OCI-LY7 (cell line): ENCODE data around the gene SPECC1. TPM values are rescaled to one million over a fixed set of nuclear protein-coding genes. Genes with fewer than 3 reads are reported as not detected.
A peak's percentile ranks its signal among the peaks of the same experiment; 100 is the strongest.

Source experiments
- BruUV-seq: library from RNA; stranded (reverse); fragments of 400-500 nt; replicated peaks from 2 replicates; lab custom pipeline; 2021; lab: Mats Ljungman, UMichigan
- CTCF ChIA-PET: fragments of 300-600 bp; sonication (Branson Sonifier 250); formaldehyde crosslinking; loops from one replicate; lab custom pipeline; 2022; ENCODE audit warnings: antibody characterized with exemption; ENCODE audit not compliant: unreplicated experiment; lab: Charles Lee
- POLR2A ChIA-PET: fragments of 300-600 bp; sonication (Branson Sonifier 250); formaldehyde crosslinking; loops from one replicate; lab custom pipeline; 2022; ENCODE audit warnings: antibody characterized with exemption; lab: Charles Lee
- DNase-seq: peaks from one replicate; pipeline ENCODE4 v3.0.0-alpha.2; 2015; ENCODE audit warnings: low spot score
- H2AFZ ChIP-seq: fragments of 200-600 bp; sonication (generic), shearing (Covaris generic); 2 replicates; pipeline ENCODE4 v1.6.1; 2014; ENCODE audit warnings: mild to moderate bottlenecking, antibody characterized with exemption, low read length, moderate library complexity
- H3K27ac ChIP-seq: fragments of 200-600 bp; sonication (generic); 2 replicates; pipeline ENCODE4 v1.5.1; 2014; ENCODE audit warnings: mixed run types, low read depth, mild to moderate bottlenecking, moderate library complexity, low read length, inconsistent platforms; ENCODE audit not compliant: poor library complexity, severe bottlenecking
- H3K36me3 ChIP-seq: fragments of 200-600 bp; sonication (generic); 2 replicates; pipeline ENCODE4 v1.6.1; 2014; ENCODE audit warnings: mild to moderate bottlenecking, antibody characterized with exemption, low read length, moderate library complexity, mixed read lengths; ENCODE audit not compliant: insufficient read depth
- H3K4me1 ChIP-seq: fragments of 200-600 bp; sonication (generic); 2 replicates; pipeline ENCODE4 v1.5.1; 2014; ENCODE audit warnings: mild to moderate bottlenecking, low read length; ENCODE audit not compliant: insufficient read depth, poor library complexity, severe bottlenecking
- H3K4me2 ChIP-seq: fragments of 200-600 bp; sonication (generic); 2 replicates; pipeline ENCODE4 v1.6.1; 2014; ENCODE audit warnings: mild to moderate bottlenecking, low read length
- H3K4me3 ChIP-seq: fragments of 200-600 bp; sonication (generic); 2 replicates; pipeline ENCODE4 v1.5.1; 2014; ENCODE audit warnings: mild to moderate bottlenecking, low read depth, low read length; ENCODE audit not compliant: poor library complexity, severe bottlenecking
- H3K79me2 ChIP-seq: fragments of 200-600 bp; sonication (generic); 2 replicates; pipeline ENCODE4 v1.6.1; 2016; ENCODE audit warnings: low read depth, mild to moderate bottlenecking, low read length, moderate library complexity, mixed read lengths; ENCODE audit not compliant: insufficient read depth
- H3K9me2 ChIP-seq: fragments of 200-600 bp; sonication (generic); 2 replicates; pipeline ENCODE4 v1.6.1; 2016; ENCODE audit warnings: mild to moderate bottlenecking, low read length, mixed read lengths; ENCODE audit not compliant: insufficient read depth
- H3K9me3 ChIP-seq: fragments of 200-600 bp; sonication (generic); 2 replicates; pipeline ENCODE4 v1.6.1; 2014; ENCODE audit warnings: mild to moderate bottlenecking, mixed run types, low read length, mixed read lengths
- H4K20me1 ChIP-seq: fragments of 200-600 bp; sonication (generic); 2 replicates; pipeline ENCODE4 v1.6.1; 2014; ENCODE audit warnings: mild to moderate bottlenecking, antibody characterized with exemption, low read length, moderate library complexity, mixed read lengths; ENCODE audit not compliant: insufficient read depth
- EZH2phosphoT487 ChIP-seq: fragments of 200-600 bp; sonication (generic); IDR thresholded peaks from 2 replicates; pipeline ENCODE4 v1.6.1; 2018; ENCODE audit warnings: low read depth, borderline replicate concordance, mild to moderate bottlenecking, mixed run types, antibody characterized with exemption, low read length, moderate library complexity, mixed read lengths
- intact Hi-C: fragments of 100-400 bp; cut with micrococcal nuclease; formaldehyde crosslinking; loops from one replicate; pipeline ENCODE4 v1.10.0; 2022; ENCODE audit not compliant: unreplicated experiment
- total RNA-seq, 2 experiments: library from RNA; depleted of rRNA in 1 of 2; stranded (reverse); fragments of >200 nt in 1 of 2; shearing (Covaris generic) in 1 of 2; gene quantifications; 2 replicates each; pipeline ENCODE4 v1.2.3, GENCODE V29; 2014 to 2022
- TF ChIP-seq, protein P1 (sequence below): fragments of 200-600 bp; sonication (generic); conservative IDR thresholded peaks from 2 replicates; pipeline ENCODE4 v1.5.1; 2014; ENCODE audit warnings: mild to moderate bottlenecking, antibody characterized with exemption, low read length, moderate library complexity, mixed read lengths

SPECC1 gene
- total RNA-seq, 2 experiments from 2014 or later, result 0.47 to 2.8 TPM

DNA sequence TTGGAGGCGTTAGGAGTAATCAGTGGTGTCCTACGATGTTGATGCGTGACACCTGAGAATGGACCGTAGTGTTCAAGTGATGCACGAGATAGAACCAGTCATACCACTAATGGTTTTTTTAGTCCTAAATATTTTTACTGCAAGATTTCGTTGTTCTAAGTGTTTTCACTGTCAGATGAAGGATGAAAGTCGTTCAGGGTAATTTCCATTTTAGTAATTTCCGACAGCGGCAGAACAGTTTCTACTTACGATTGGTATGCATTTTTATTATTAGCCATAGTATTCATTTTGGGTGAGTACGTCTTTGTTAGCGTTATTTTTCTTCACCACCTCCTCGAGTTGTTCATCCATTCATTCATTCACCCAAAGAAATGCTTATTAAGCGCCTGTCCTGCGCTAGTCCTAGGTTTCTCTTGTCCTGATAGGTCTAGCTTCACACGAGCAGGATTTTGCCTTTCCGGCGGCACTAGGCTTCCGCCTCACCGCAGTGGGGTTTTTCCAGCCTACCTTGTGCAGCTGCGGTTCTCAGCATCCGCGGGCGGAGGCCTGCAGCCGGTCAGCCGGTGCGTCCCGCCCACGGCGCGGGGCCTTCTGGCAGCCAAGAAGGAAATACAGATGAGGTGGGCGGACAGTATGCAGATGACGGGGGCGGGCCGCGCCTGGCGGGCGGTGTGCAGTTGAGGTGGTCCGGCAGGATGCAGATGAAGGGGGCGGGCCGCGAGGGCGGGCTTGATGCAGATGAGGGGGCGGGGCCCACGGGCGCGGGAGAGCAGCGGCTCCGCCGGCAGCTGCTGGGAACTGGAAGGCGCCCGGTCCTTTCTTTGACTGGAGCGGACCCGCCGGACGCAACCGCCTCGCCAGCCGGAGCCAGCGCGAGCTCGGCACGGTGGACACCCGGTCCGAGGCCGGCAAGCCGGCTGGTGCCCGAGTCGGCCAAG, 146.4 kb downstream of the SPECC1 start:
- Histone ChIP-seq H3K9me3 (no peaks in the 10 kb centered on the region), H3K4me1 (peaks cover 9% of the 10 kb centered on the region), H3K36me3 (no peaks in the 10 kb centered on the region), H3K27ac (no peak overlapping the region), H3K9me2 (no peaks in the 10 kb centered on the region), H3K4me3 (peak overlapping the region; percentile 70), H3K4me2 (peak overlapping the region; percentile 87), H3K79me2 (no peaks in the 10 kb centered on the region), H4K20me1 (no peaks in the 10 kb centered on the region), H2AFZ (peak overlapping the region; percentile 63)
- no TSS peak for BruUV-seq
- POLR2A ChIA-PET, result no interaction called here
- intact Hi-C loops, result no loop called here
- CTCF ChIA-PET, result no interaction called here
- DNase-seq, result peak; percentile 93
- no peak for TF ChIP-seq EZH2phosphoT487
- TF ChIP-seq, protein P1, sequence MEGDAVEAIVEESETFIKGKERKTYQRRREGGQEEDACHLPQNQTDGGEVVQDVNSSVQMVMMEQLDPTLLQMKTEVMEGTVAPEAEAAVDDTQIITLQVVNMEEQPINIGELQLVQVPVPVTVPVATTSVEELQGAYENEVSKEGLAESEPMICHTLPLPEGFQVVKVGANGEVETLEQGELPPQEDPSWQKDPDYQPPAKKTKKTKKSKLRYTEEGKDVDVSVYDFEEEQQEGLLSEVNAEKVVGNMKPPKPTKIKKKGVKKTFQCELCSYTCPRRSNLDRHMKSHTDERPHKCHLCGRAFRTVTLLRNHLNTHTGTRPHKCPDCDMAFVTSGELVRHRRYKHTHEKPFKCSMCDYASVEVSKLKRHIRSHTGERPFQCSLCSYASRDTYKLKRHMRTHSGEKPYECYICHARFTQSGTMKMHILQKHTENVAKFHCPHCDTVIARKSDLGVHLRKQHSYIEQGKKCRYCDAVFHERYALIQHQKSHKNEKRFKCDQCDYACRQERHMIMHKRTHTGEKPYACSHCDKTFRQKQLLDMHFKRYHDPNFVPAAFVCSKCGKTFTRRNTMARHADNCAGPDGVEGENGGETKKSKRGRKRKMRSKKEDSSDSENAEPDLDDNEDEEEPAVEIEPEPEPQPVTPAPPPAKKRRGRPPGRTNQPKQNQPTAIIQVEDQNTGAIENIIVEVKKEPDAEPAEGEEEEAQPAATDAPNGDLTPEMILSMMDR, result no peak

DNA sequence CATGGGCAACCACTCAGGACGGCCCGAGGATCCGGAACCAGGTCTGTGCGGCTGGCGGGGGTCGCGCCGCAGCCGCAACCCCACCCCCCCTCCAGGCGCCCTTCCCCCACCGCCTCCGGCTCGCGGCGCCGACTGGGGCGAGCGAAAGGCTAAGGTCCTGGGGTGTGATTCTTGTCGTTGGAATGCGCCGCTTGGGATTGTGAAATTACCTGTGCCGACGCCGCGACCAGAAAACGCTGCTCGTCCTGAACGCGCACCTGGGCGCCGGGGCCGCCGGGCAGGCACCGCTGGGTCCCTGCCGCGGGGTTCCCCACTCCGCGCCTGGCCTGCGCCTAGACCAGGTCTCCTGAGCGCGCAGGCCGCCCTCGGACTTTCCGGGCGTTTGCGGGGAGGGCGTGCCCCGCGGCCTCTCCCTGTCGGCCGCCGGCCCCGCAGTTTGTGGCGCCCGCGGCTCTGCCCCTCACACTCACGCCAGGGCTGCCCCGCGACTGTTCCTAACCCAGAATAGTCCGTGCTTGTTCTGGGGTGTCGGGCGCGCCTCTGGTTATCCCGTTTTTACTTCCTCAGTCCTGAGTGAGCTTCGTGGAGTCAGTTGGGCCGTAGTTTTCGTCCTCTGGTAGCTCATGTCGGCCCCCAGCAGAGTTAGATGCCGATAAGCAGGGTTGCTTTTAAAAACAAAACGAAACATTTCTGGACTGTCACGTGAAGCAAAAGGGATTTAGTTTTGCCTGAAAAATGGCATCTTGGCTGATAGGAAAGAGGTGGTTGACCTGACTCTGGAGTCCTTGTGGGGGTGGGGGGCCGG, 147.2 kb downstream of the SPECC1 start:
- Histone ChIP-seq H3K36me3 (no peaks in the 10 kb centered on the region), H3K27ac (no peak overlapping the region), H2AFZ (peak overlapping the region; percentile 51), H3K79me2 (no peaks in the 10 kb centered on the region), H3K4me2 (peak overlapping the region; percentile 87), H4K20me1 (no peaks in the 10 kb centered on the region), H3K9me2 (no peaks in the 10 kb centered on the region), H3K4me3 (peak overlapping the region; percentile 70), H3K4me1 (peaks cover 9% of the 10 kb centered on the region), H3K9me3 (no peaks in the 10 kb centered on the region)
- intact Hi-C loops, result no loop called here
- peak; percentile 14 for DNase-seq
- ChIA-PET CTCF (no interaction called here), POLR2A (no interaction called here)
- BruUV-seq, result no TSS peak
- TF ChIP-seq EZH2phosphoT487, result peak; percentile 93
- TF ChIP-seq, protein P1, result no peak
